ENCODE results near the gene CTTNBP2. TPM values are rescaled to one million over a fixed set of nuclear protein-coding genes. Genes with fewer than 3 reads are reported as not detected.

The CTTNBP2 gene
- total RNA-seq, 1 donor from 2014 or later: 6.6 TPM

DNA sequence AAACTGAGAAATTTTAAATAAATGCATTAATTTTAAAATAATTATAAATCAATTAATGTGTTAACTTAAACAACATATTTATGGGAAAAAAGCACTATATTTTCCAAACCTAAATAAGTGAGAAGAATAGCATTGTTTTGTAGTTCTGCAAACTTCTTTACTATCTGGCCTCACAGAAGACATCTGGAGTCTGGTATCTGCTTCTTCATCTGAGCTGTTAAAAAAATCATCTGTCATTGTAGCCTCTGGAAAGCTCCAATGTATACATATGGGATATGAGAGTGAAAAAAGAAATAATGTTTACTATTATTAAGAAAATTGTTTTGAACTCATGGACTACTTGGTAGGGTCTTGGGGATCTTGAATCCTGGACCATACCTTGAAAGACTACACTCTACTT is 32.2 kb downstream of the CTTNBP2 start:
- DNase-seq: no peak
- Histone ChIP-seq H3K4me3 (no peak overlapping the region), H3K27ac (no peak overlapping the region), H3K4me1 (no peaks in the 10 kb centered on the region), H3K9me3 (no peaks in the 10 kb centered on the region), H3K36me3 (no peaks in the 10 kb centered on the region), H3K27me3 (ENCODE audit: low read depth) (no peaks in the 10 kb centered on the region)
- intact Hi-C loops (cut with DNase I): no loop called here
- ATAC-seq: no peak
- TF ChIP-seq, protein P1, sequence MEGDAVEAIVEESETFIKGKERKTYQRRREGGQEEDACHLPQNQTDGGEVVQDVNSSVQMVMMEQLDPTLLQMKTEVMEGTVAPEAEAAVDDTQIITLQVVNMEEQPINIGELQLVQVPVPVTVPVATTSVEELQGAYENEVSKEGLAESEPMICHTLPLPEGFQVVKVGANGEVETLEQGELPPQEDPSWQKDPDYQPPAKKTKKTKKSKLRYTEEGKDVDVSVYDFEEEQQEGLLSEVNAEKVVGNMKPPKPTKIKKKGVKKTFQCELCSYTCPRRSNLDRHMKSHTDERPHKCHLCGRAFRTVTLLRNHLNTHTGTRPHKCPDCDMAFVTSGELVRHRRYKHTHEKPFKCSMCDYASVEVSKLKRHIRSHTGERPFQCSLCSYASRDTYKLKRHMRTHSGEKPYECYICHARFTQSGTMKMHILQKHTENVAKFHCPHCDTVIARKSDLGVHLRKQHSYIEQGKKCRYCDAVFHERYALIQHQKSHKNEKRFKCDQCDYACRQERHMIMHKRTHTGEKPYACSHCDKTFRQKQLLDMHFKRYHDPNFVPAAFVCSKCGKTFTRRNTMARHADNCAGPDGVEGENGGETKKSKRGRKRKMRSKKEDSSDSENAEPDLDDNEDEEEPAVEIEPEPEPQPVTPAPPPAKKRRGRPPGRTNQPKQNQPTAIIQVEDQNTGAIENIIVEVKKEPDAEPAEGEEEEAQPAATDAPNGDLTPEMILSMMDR (IDR thresholded peaks at IDR 0.05): no peak

- Histone ChIP-seq H3K27me3 (ENCODE audit: low read depth) (no peaks in the 10 kb centered on the region), H3K4me3 (no peak overlapping the region), H3K4me1 (no peaks in the 10 kb centered on the region), H3K9me3 (no peaks in the 10 kb centered on the region), H3K27ac (no peak overlapping the region), H3K36me3 (no peaks in the 10 kb centered on the region)
- TF ChIP-seq, protein P1 (IDR thresholded peaks at IDR 0.05): no peak
- ATAC-seq (no peak), DNase-seq (no peak)
- intact Hi-C loops (cut with DNase I): no loop called here
These were observed 33.7 kb downstream of the CTTNBP2 start for GRCh38 chr7:117839507-117839906.

DNA sequence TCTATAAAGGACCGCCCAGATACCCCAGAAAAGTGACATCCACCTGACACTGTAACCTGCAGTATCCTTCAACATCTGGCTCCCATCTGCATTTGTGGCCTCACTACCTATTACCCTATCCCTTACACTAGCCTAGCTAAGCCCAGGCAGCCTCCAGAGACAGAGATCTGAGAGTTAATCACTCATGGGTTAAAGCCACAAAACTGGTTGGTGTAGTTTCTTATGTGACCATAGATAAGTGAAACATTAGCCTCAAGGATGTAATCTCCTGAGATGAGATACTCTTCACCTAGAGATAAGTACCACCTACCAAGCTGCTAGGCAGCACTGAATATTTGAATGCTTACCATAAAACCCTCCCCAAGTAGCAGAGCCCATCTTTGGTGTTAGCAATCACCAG is 35.4 kb downstream of the CTTNBP2 start:
- no peaks in the 10 kb centered on the region for H3K9me3 ChIP-seq
- no peak for ATAC-seq
- H3K4me1 ChIP-seq: no peaks in the 10 kb centered on the region
- H3K27me3 ChIP-seq (ENCODE audit: low read depth): no peaks in the 10 kb centered on the region
- no peak for DNase-seq
- no peak overlapping the region for H3K27ac ChIP-seq
- no peaks in the 10 kb centered on the region for H3K36me3 ChIP-seq
- TF ChIP-seq, protein P1 (IDR thresholded peaks at IDR 0.05): no peak
- intact Hi-C loops (cut with DNase I): no loop called here
- H3K4me3 ChIP-seq: no peak overlapping the region

DNA sequence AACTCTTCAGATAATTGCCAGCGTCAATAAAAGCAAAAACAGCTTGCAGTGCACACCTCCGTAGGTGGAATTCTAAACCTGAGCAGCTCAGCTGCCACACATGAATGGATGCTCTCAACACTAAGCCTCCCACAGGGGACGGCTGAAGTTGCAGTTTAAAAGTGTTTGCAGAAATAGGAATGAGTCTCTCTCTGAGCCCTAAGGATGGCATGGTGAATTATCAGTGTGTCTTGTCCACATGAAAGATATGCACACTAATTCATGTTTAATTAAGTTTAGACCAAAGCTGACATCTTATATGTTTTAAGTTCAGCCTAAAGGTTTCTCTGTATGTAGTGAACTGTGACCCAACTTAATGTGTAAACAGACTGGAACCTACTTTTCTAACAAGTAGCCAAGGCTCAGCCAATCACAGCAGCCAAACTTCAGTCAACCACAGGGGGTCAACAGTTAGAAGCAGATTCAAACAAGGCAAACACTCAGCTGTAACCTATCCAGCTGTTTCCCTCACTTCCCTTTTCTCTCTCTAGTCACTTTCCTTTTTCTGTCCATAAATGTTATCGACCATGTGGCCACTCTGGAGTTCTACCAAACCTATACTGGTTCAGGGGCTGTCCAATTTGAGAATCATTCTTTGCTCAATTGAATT is 38.1 kb downstream of the CTTNBP2 start:
- Histone ChIP-seq H3K4me1 (peaks cover 8% of the 10 kb centered on the region), H3K9me3 (no peaks in the 10 kb centered on the region), H3K4me3 (no peak overlapping the region), H3K27ac (no peak overlapping the region), H3K27me3 (ENCODE audit: low read depth) (no peaks in the 10 kb centered on the region), H3K36me3 (no peaks in the 10 kb centered on the region)
- intact Hi-C loops (cut with DNase I): no loop called here
- TF ChIP-seq, protein P1 (IDR thresholded peaks at IDR 0.05): no peak
- ATAC-seq (no peak), DNase-seq (no peak)

DNA sequence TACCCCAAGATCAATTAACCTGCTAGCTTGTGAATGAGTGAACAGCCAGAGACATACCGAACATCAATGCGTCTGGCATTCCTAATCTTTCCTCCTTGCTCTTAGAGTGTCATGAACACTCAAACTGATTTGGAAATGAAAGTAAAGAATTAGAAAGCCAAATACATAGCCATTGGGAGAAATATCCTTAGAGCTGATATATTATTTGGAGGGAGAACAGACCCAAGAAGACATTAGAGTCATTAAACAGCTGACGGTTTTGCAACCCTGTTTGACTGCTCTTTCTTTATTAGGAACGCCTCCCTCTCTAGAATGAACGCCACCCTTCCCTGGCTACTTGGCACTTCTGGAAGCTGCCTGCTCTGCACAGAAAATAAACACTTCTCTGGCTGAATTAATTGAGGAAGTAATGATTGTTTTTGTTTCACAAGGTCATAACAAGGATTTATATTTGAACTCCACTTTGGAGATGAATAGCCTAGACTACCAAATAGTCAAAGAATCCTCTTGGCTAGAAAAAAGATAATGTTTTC is 42.8 kb downstream of the CTTNBP2 start:
- Histone ChIP-seq H3K4me3 (no peak overlapping the region), H3K9me3 (no peaks in the 10 kb centered on the region), H3K36me3 (no peaks in the 10 kb centered on the region), H3K4me1 (peaks cover 8% of the 10 kb centered on the region), H3K27me3 (ENCODE audit: low read depth) (no peaks in the 10 kb centered on the region), H3K27ac (no peak overlapping the region)
- peak; percentile 55 to 66 for ATAC-seq
- TF ChIP-seq, protein P1 (IDR thresholded peaks at IDR 0.05): no peak
- intact Hi-C loops (cut with DNase I): no loop called here
- no peak for DNase-seq
